GM19452 (cell line): ENCODE measurements around the gene CTIF.

ENCODE experiments used
- ATAC-seq: cut with Tn5 transposase; IDR thresholded peaks from one replicate; pipeline ENCODE4 v1.9.1; 2021; ENCODE audit not compliant: unreplicated experiment

Gene CTIF

GRCh38 chr18:48825101-48825745 is 286.4 kb downstream of the CTIF start:
- no peak for ATAC-seq

- no peak for ATAC-seq
Observed at GRCh38 chr18:48826271-48826670, 287.4 kb downstream of the CTIF start.

- no peak for ATAC-seq
Observed at GRCh38 chr18:48826806-48827205, 288.0 kb downstream of the CTIF start.

GRCh38 chr18:48827291-48828193 is 288.7 kb downstream of the CTIF start:
- ATAC-seq: no peak

GRCh38 chr18:48828194-48828545 is 289.3 kb downstream of the CTIF start:
- ATAC-seq: no peak

- ATAC-seq: no peak
Observed at GRCh38 chr18:48828691-48829442, 290.0 kb downstream of the CTIF start.

- no peak for ATAC-seq
Observed at GRCh38 chr18:48829443-48830149, 290.8 kb downstream of the CTIF start.

- no peak for ATAC-seq
Observed at GRCh38 chr18:48831113-48831759, 292.4 kb downstream of the CTIF start.

- no peak for ATAC-seq
Observed at GRCh38 chr18:48831802-48832201, 293.0 kb downstream of the CTIF start.

- ATAC-seq: no peak
Observed at GRCh38 chr18:48832938-48833700, 294.3 kb downstream of the CTIF start.

- peak; percentile 80 for ATAC-seq
Observed at GRCh38 chr18:48833701-48834412, 295.0 kb downstream of the CTIF start.

GRCh38 chr18:48834413-48835031 is 295.7 kb downstream of the CTIF start:
- ATAC-seq: peak; percentile 71

- ATAC-seq: no peak
Observed at GRCh38 chr18:48835119-48835518, 296.3 kb downstream of the CTIF start.

GRCh38 chr18:48835745-48836170 is 296.9 kb downstream of the CTIF start:
- ATAC-seq: no peak

GRCh38 chr18:48836231-48836805 is 297.5 kb downstream of the CTIF start:
- no peak for ATAC-seq

- ATAC-seq: no peak
Observed at GRCh38 chr18:48836806-48837615, 298.2 kb downstream of the CTIF start.

GRCh38 chr18:48837676-48838075 is 298.8 kb downstream of the CTIF start:
- ATAC-seq: no peak
